HepG2 (cell line): Measurements from ENCODE around the gene ZNF37A.

ENCODE experiments used
- CTCF ChIP-seq: sonication (generic); formaldehyde crosslinking; IDR thresholded peaks from 2 replicates; pipeline ENCODE4 v1.5.0; 2020; ENCODE audit warnings: mild to moderate bottlenecking, missing genetic modification reagents, moderate library complexity
- EHMT2 ChIP-seq: fragments of 200-600 bp; sonication (generic); IDR thresholded peaks from 2 replicates; pipeline ENCODE4 v1.7.0; 2017; ENCODE audit warnings: antibody characterized with exemption, low read depth, low read length, borderline replicate concordance
- EP300 ChIP-seq, 3 experiments: sonication (generic) in 1 of 3; formaldehyde crosslinking in 1 of 3; IDR thresholded peaks; 2 replicates each; pipeline versions ENCODE4 v1.5.1 to v1.6.1; 2011 to 2020; ENCODE audit warnings: low read depth in 2 of 3, low read length in 2 of 3, borderline replicate concordance in 1 of 3, improper control_type of control experiment in 1 of 3, mild to moderate bottlenecking in 1 of 3, missing genetic modification reagents in 1 of 3, moderate library complexity in 1 of 3
- EZH2 ChIP-seq: conservative IDR thresholded peaks from 2 replicates; pipeline ENCODE4 v1.6.1; 2012; ENCODE audit warnings: mild to moderate bottlenecking, low read depth, low read length, moderate library complexity
- FIP1L1 ChIP-seq: fragments of 200-400 bp; formaldehyde crosslinking; IDR thresholded peaks from 2 replicates; pipeline ENCODE4 v1.6.1; 2018; ENCODE audit warnings: low read depth, mild to moderate bottlenecking, low read length, moderate library complexity, borderline replicate concordance; ENCODE audit not compliant: insufficient read depth
- GABPB1 ChIP-seq: IDR thresholded peaks from 2 replicates; pipeline ENCODE4 v1.6.1; 2016; ENCODE audit warnings: mild to moderate bottlenecking, missing genetic modification reagents, moderate library complexity, missing compliant biosample characterization
- IKZF5 ChIP-seq: IDR thresholded peaks from 2 replicates; pipeline ENCODE4 v1.6.1; 2018; ENCODE audit warnings: missing genetic modification reagents, mild to moderate bottlenecking, missing compliant biosample characterization
- KLF11 ChIP-seq: IDR thresholded peaks from 2 replicates; pipeline ENCODE4 v1.6.1; 2016; ENCODE audit warnings: missing compliant biosample characterization
- KLF13 ChIP-seq: sonication (generic); formaldehyde crosslinking; IDR thresholded peaks from 2 replicates; pipeline ENCODE4 v1.4.0; 2020; ENCODE audit warnings: mild to moderate bottlenecking, missing genetic modification reagents
- SP2 ChIP-seq: sonication (generic); formaldehyde crosslinking; IDR thresholded peaks from 2 replicates; pipeline ENCODE4 v1.5.1; 2020; ENCODE audit warnings: mild to moderate bottlenecking, missing genetic modification reagents
- ZNF839 ChIP-seq: sonication (generic); formaldehyde crosslinking; IDR thresholded peaks from 2 replicates; pipeline ENCODE4 v1.4.0; 2020; ENCODE audit warnings: missing genetic modification reagents, mild to moderate bottlenecking, borderline replicate concordance

GRCh38 chr10:38093816-38094157 is 350 bp upstream of the ZNF37A start:
- TF ChIP-seq EP300 (IDR thresholded peaks at IDR 0.05; ENCODE audit: low read depth in 2 of 2, low read length in 2 of 2) (no peak), EP300 (CRISPR knock-in tag; IDR thresholded peaks at IDR 0.05; ENCODE audit: borderline replicate concordance) (no peak), FIP1L1 (no peak), GABPB1 (CRISPR knock-in tag) (no peak), CTCF (no peak), EHMT2 (no peak), IKZF5 (no peak), KLF13 (CRISPR knock-in tag) (no peak), EZH2 (no peak), ZNF839 (no peak), KLF11 (CRISPR knock-in tag) (no peak), SP2 (CRISPR knock-in tag) (no peak)
